ENCODE data around the gene SLC24A4.

- TF ChIP-seq CTCF (IDR thresholded peaks at IDR 0.05; ENCODE audit: insufficient read depth, low read length) (no peak), POLR2AphosphoS5 (IDR thresholded peaks at IDR 0.05; ENCODE audit: low read depth) (no peak), GABPA (IDR thresholded peaks at IDR 0.05; ENCODE audit: low read depth) (no peak), REST (IDR thresholded peaks at IDR 0.05; ENCODE audit: insufficient replicate concordance, low read depth) (no peak)
These were observed 159.0 kb downstream of the SLC24A4 start for GRCh38 chr14:92481811-92482555.
